ENCODE results near the gene IGF2. TPM values are rescaled to one million over a fixed set of nuclear protein-coding genes. Genes with fewer than 3 reads are reported as not detected.

The IGF2 gene
- total and polyA plus RNA-seq, 10 of the 15 experiments (the other 5 are each of a cell fraction or from before 2014, with no cell fraction given) = 0.41 TPM; not detected in 9

DNA sequence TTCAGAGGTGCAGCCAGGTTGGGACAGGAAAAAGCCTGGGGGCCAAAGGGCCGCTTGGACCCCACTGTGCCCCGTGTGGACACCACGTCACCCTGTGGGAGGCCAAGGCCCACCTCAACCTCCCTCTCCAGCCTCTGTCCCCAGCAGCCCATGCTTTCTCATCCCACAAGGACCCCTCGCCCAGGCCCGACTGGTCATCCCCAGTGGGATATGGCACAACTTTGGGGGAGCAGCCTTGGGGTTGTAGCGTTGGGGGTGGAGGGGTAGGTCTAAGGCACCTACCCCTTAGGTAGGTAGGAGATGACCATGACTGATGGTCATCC is 44.0 kb downstream of the IGF2 start:
- TF ChIP-seq MEF2B (IDR thresholded peaks at IDR 0.05; ENCODE audit: partially characterized antibody, poor library complexity, severe bottlenecking) = no peak
- TF ChIP-seq SUZ12 (IDR thresholded peaks at IDR 0.05; ENCODE audit: unreplicated experiment) = no peak
- no peak for TF ChIP-seq ZBED1 (IDR thresholded peaks at IDR 0.05; ENCODE audit: borderline replicate concordance)
- TF ChIP-seq PAX5 (IDR thresholded peaks at IDR 0.05; ENCODE audit: borderline replicate concordance, low read depth, low read length) = no peak
- TF ChIP-seq SREBF2 (IDR thresholded peaks at IDR 0.05; ENCODE audit: low read length) = no peak
- TF ChIP-seq RB1 (IDR thresholded peaks at IDR 0.05; ENCODE audit: borderline replicate concordance) = no peak
- DNase-seq (ENCODE audit: low read depth, low spot score) (no peak), FAIRE-seq (no peak), ATAC-seq (no peak)
- intact Hi-C loops (cut with micrococcal nuclease; ENCODE audit: unreplicated experiment) (no loop called here), in situ Hi-C loops (cut with MboI) (no loop called here)
- no peaks in the 10 kb centered on the region for H3K27me3 ChIP-seq (replicated peaks in 1 of 2; ENCODE audit: control insufficient read depth in 2 of 2, insufficient read depth in 2 of 2, low read length in 1 of 2)
- H3K36me3 ChIP-seq (ENCODE audit: control insufficient read depth in 2 of 2, insufficient read depth in 2 of 2, low read length in 1 of 2) = no peaks in the 10 kb centered on the region
- ChIA-PET POLR2A (no interaction called here), RAD21 (ENCODE audit: unreplicated experiment) (no interaction called here), SMC1A (ENCODE audit: uncharacterized antibody, unreplicated experiment) (no interaction called here), CTCF (no interaction called here)
- H3K4me3 ChIP-seq = no peak overlapping the region
- no peak overlapping the region for H3K9ac ChIP-seq (ENCODE audit: control insufficient read depth, insufficient read depth, low read length)
- no peak overlapping the region for H3K4me2 ChIP-seq (ENCODE audit: control insufficient read depth, insufficient read depth)
- H4K20me1 ChIP-seq (ENCODE audit: control insufficient read depth, insufficient read depth) = no peaks in the 10 kb centered on the region; the same call in 1 of the 2 replicates
- H3K9me3 ChIP-seq (replicated peaks; ENCODE audit: control insufficient read depth, insufficient read depth, low read length) = no peaks in the 10 kb centered on the region; the same call in 2 of the 3 replicates
- H3K27ac ChIP-seq (ENCODE audit: control insufficient read depth, insufficient read depth) = no peak overlapping the region
- H3K4me1 ChIP-seq (ENCODE audit: control insufficient read depth, insufficient read depth, low read length) = no peaks in the 10 kb centered on the region
- H2AFZ ChIP-seq (ENCODE audit: control insufficient read depth, low read depth, low read length) = no peak overlapping the region
- H3K79me2 ChIP-seq (ENCODE audit: control insufficient read depth, insufficient read depth, low read length) = no peaks in the 10 kb centered on the region
- 24% methylated on average over 6 of the region's 6 CpGs for WGBS (ENCODE audit: insufficient coverage, insufficient replicate concordance, low lambda C conversion rate, missing lambda C conversion rate)
- BruUV-seq (replicated peaks) = no TSS peak

DNA sequence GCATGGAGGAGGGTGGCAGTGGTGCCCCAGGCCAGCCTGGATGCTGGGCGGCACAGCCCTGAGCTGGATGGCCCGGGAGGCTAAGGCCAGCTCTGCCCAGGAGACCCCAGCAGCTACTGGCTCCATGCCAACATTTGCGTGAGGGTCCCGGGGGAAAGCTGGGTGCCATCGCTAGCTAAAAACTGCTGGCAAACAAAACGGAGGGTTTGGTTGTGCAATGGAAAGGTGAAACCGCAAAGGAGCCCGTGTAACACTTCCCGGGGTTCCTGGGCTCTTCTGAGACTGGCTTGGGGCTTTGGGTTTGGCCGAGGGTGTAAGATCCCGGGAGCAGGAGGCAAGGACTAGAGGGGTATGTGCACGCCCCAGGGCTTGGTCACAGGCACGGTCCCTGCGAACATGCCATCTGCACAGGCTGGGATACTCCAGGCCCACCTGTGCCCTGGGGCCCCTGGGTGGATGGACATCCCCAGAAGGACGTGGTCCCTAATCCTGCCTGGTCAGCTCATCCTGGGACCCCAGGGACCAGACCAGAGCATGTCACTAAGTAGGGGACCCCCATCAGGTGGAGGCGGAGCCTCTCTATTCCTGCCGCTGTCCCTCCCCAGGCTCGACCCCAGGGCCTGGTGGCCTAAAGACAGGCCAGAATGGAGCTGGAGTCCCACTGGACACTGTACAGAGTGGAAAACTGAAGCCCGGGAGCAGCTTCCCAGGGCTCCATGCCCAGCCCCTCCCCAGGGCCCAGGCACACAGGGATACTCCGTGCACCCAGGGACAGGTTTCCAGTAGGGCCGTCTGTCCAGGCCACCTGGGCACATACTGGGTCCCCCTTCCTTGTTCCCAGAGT is 44.6 kb downstream of the IGF2 start:
- Histone ChIP-seq H3K9me3 (replicated peaks; ENCODE audit: control insufficient read depth, insufficient read depth, low read length) (no peaks in the 10 kb centered on the region; the same call in 1 of the 3 replicates), H4K20me1 (ENCODE audit: control insufficient read depth, insufficient read depth) (no peaks in the 10 kb centered on the region; the same call in 1 of the 2 replicates), H3K27me3 (replicated peaks in 1 of 2; ENCODE audit: control insufficient read depth in 2 of 2, insufficient read depth in 2 of 2, low read length in 1 of 2) (no peaks in the 10 kb centered on the region), H3K9ac (ENCODE audit: control insufficient read depth, insufficient read depth, low read length) (no peak overlapping the region), H3K36me3 (ENCODE audit: control insufficient read depth in 2 of 2, insufficient read depth in 2 of 2, low read length in 1 of 2) (no peaks in the 10 kb centered on the region), H3K27ac (ENCODE audit: control insufficient read depth, insufficient read depth) (no peak overlapping the region), H3K4me2 (ENCODE audit: control insufficient read depth, insufficient read depth) (no peak overlapping the region), H3K4me1 (ENCODE audit: control insufficient read depth, insufficient read depth, low read length) (no peaks in the 10 kb centered on the region), H3K4me3 (no peak overlapping the region), H2AFZ (ENCODE audit: control insufficient read depth, low read depth, low read length) (no peak overlapping the region), H3K79me2 (ENCODE audit: control insufficient read depth, insufficient read depth, low read length) (no peaks in the 10 kb centered on the region)
- TF ChIP-seq SPI1 (IDR thresholded peaks at IDR 0.05; ENCODE audit: borderline replicate concordance, insufficient read depth, low read depth, low read length) (no peak), GABPA (IDR thresholded peaks at IDR 0.05; ENCODE audit: low read depth) (no peak)
- CTCF ChIA-PET = interaction anchor here (1.0 kb wide), 1 partner anchor 57 kb away, joined by 6 read pairs; no protein-coding TSS in a partner anchor
- RAD21 ChIA-PET (ENCODE audit: unreplicated experiment) = no interaction called here
- 35% methylated on average over 21 of the region's 21 CpGs for WGBS (ENCODE audit: insufficient coverage, insufficient replicate concordance, low lambda C conversion rate, missing lambda C conversion rate)
- no peak for DNase-seq (ENCODE audit: low read depth, low spot score)
- no peak for ATAC-seq
- FAIRE-seq = no peak
- SMC1A ChIA-PET (ENCODE audit: uncharacterized antibody, unreplicated experiment) = no interaction called here
- no TSS peak for BruUV-seq (replicated peaks)
- POLR2A ChIA-PET = no interaction called here
- in situ Hi-C loops (cut with MboI) (no loop called here), intact Hi-C loops (cut with micrococcal nuclease; ENCODE audit: unreplicated experiment) (no loop called here)

Data from GM12878 (cell line).